GM23338 (cell line): ENCODE data around the gene TECPR2. TPM values are rescaled to one million over a fixed set of nuclear protein-coding genes. Genes with fewer than 3 reads are reported as not detected.

Source experiments
- ATAC-seq: fragments of 200-7000 bp; cut with Tn5 transposase; 3 replicates; pipeline ENCODE4 v1.9.1; 2020
- DNase-seq: peaks from one replicate; pipeline ENCODE4 v3.0.0-alpha.2; 2015; ENCODE audit warnings: low spot score
- H2AFZ ChIP-seq: fragments of 200-600 bp; sonication (generic); 2 replicates; pipeline ENCODE4 v1.8.0; 2016; ENCODE audit warnings: antibody characterized with exemption, mild to moderate bottlenecking, moderate library complexity
- H3F3A ChIP-seq: fragments of 200-600 bp; sonication (generic); replicated peaks from 2 replicates; pipeline ENCODE4 v1.8.0; 2017; ENCODE audit warnings: antibody characterized with exemption, mixed run types, low read depth
- H3K27ac ChIP-seq: fragments of 200-600 bp; sonication (generic); 2 replicates; pipeline ENCODE4 v1.6.1; 2016; ENCODE audit warnings: low read depth
- H3K27me3 ChIP-seq: fragments of 200-600 bp; sonication (generic); 2 replicates; pipeline ENCODE4 v1.8.0; 2016; ENCODE audit warnings: mild to moderate bottlenecking, mixed run types, moderate library complexity; ENCODE audit not compliant: insufficient read depth
- H3K36me3 ChIP-seq: fragments of 200-600 bp; sonication (generic); 2 replicates; pipeline ENCODE4 v1.8.0; 2016; ENCODE audit warnings: mild to moderate bottlenecking; ENCODE audit not compliant: insufficient read depth
- H3K4me1 ChIP-seq: fragments of 200-600 bp; sonication (generic); 2 replicates; pipeline ENCODE4 v1.8.0; 2016; ENCODE audit warnings: mild to moderate bottlenecking, moderate library complexity; ENCODE audit not compliant: insufficient read depth
- H3K4me2 ChIP-seq: fragments of 200-600 bp; sonication (generic); 2 replicates; pipeline ENCODE4 v1.7.1; 2017; ENCODE audit warnings: mixed run types
- H3K4me3 ChIP-seq: fragments of 200-600 bp; sonication (generic); 2 replicates; pipeline ENCODE4 v1.6.1; 2016; ENCODE audit warnings: mixed run types
- H3K79me2 ChIP-seq: fragments of 200-600 bp; sonication (generic); replicated peaks from 2 replicates; pipeline ENCODE4 v1.8.0; 2017; ENCODE audit warnings: mild to moderate bottlenecking; ENCODE audit not compliant: insufficient read depth
- H3K9me2 ChIP-seq: fragments of 200-600 bp; sonication (generic); 2 replicates; pipeline ENCODE4 v1.8.0; 2017; ENCODE audit not compliant: insufficient read depth
- H4K20me1 ChIP-seq: fragments of 200-600 bp; sonication (generic); replicated peaks from 2 replicates; pipeline ENCODE4 v1.8.0; 2017; ENCODE audit warnings: mild to moderate bottlenecking; ENCODE audit not compliant: insufficient read depth
- H3K27ac Mint-ChIP-seq: 2 replicates; pipeline ENCODE4 v1.8.0; 2020; ENCODE audit warnings: inconsistent platforms, mild to moderate bottlenecking, moderate library complexity, mixed read lengths
- H3K27me3 Mint-ChIP-seq: 3 replicates; pipeline ENCODE4 v1.8.0; 2022; ENCODE audit warnings: low read depth, mild to moderate bottlenecking, moderate library complexity, mixed read lengths, inconsistent platforms; ENCODE audit not compliant: insufficient read depth, poor library complexity
- H3K36me3 Mint-ChIP-seq: 3 replicates; pipeline ENCODE4 v1.8.0; 2021; ENCODE audit warnings: low read depth, mild to moderate bottlenecking, inconsistent platforms, moderate library complexity, mixed read lengths
- H3K4me1 Mint-ChIP-seq: 3 replicates; pipeline ENCODE4 v1.8.0; 2020; ENCODE audit warnings: mild to moderate bottlenecking, inconsistent platforms, mixed read lengths
- H3K4me3 Mint-ChIP-seq: 3 replicates; pipeline ENCODE4 v1.8.0; 2021; ENCODE audit warnings: moderate library complexity, mild to moderate bottlenecking, inconsistent platforms, mixed read lengths
- H3K9me3 Mint-ChIP-seq: 3 replicates; pipeline ENCODE4 v1.8.0; 2020; ENCODE audit warnings: moderate library complexity, mild to moderate bottlenecking, inconsistent platforms, mixed read lengths
- CREB1 ChIP-seq: fragments of 250-450 bp; sonication (Bioruptor Pico); IDR thresholded peaks from 2 replicates; pipeline ENCODE4 v1.5.0; 2020; ENCODE audit warnings: low read depth, mild to moderate bottlenecking, moderate library complexity
- EZH2 ChIP-seq: fragments of 200-600 bp; sonication (generic); IDR thresholded peaks from one replicate; pipeline ENCODE4 v1.8.0; 2017; ENCODE audit warnings: antibody characterized with exemption, mild to moderate bottlenecking, low read depth; ENCODE audit not compliant: unreplicated experiment
- EZH2phosphoT487 ChIP-seq: fragments of 200-600 bp; sonication (generic); IDR thresholded peaks from one replicate; pipeline ENCODE4 v1.8.1; 2018; ENCODE audit warnings: antibody characterized with exemption; ENCODE audit not compliant: unreplicated experiment
- NANOG ChIP-seq: IDR thresholded peaks from 2 replicates; pipeline ENCODE4 v1.6.1; 2016; ENCODE audit warnings: antibody characterized with exemption, borderline replicate concordance
- POLR2AphosphoS5 ChIP-seq: IDR thresholded peaks from 2 replicates; pipeline ENCODE4 v1.6.1; 2016; ENCODE audit warnings: antibody characterized with exemption, low read depth
- REST ChIP-seq: IDR thresholded peaks from one replicate; pipeline ENCODE4 v1.6.1; 2018; ENCODE audit warnings: antibody characterized with exemption; ENCODE audit not compliant: unreplicated experiment
- STAT1 ChIP-seq: IDR thresholded peaks from one replicate; pipeline ENCODE4 v1.6.1; 2016; ENCODE audit warnings: antibody characterized with exemption; ENCODE audit not compliant: unreplicated experiment
- polyA plus RNA-seq: library from polyadenylated mRNA; unstranded; fragments of >200 nt; fragmentation: Nextera tagmentation; extraction: Ambion mirVana; gene quantifications from 2 replicates; pipeline ENCODE4 v1.2.1, GENCODE V29; 2016
- total RNA-seq: library from RNA; depleted of rRNA; stranded (reverse); fragments of >200 nt; shearing (Covaris generic); gene quantifications from 2 replicates; pipeline ENCODE4 v1.2.3, GENCODE V29; 2014
- TF ChIP-seq, protein P1 (sequence below): fragments of 250-450 bp; sonication (Bioruptor Pico); IDR thresholded peaks from 2 replicates; pipeline ENCODE4 v1.5.0; 2020; ENCODE audit warnings: mild to moderate bottlenecking, moderate library complexity
- TF ChIP-seq, protein P2 (sequence below), 2 experiments: fragments of 200-600 bp in 1 of 2; sonication (generic) in 1 of 2; conservative IDR thresholded peaks; 2 replicates each; pipeline versions ENCODE4 v1.5.1 to v1.6.1; 2016 to 2017; ENCODE audit warnings: antibody characterized with exemption in 2 of 2, low read depth in 2 of 2, mild to moderate bottlenecking in 2 of 2, moderate library complexity in 1 of 2

Gene TECPR2
- total and polyA plus RNA-seq, 2 experiments from 2014 or later: 4.8 to 20.5 TPM

GRCh38 chr14:102491366-102491765 lies 128.6 kb downstream of the TECPR2 start:
- ATAC-seq (no peak), DNase-seq (no peak)
- H4K20me1 ChIP-seq: no peaks in the 10 kb centered on the region
- no peaks in the 10 kb centered on the region for H3K79me2 ChIP-seq
- no peak overlapping the region for H3K4me3 ChIP-seq
- H3K27ac Mint-ChIP-seq: peak overlapping the region; percentile 36; the same call in 1 of the 2 replicates
- H3K27me3 ChIP-seq: no peaks in the 10 kb centered on the region
- TF ChIP-seq EZH2 (no peak), EZH2phosphoT487 (no peak), NANOG (no peak), STAT1 (no peak), REST (no peak), CREB1 (CRISPR knock-in tag) (no peak), POLR2AphosphoS5 (no peak)
- TF ChIP-seq, protein P1, sequence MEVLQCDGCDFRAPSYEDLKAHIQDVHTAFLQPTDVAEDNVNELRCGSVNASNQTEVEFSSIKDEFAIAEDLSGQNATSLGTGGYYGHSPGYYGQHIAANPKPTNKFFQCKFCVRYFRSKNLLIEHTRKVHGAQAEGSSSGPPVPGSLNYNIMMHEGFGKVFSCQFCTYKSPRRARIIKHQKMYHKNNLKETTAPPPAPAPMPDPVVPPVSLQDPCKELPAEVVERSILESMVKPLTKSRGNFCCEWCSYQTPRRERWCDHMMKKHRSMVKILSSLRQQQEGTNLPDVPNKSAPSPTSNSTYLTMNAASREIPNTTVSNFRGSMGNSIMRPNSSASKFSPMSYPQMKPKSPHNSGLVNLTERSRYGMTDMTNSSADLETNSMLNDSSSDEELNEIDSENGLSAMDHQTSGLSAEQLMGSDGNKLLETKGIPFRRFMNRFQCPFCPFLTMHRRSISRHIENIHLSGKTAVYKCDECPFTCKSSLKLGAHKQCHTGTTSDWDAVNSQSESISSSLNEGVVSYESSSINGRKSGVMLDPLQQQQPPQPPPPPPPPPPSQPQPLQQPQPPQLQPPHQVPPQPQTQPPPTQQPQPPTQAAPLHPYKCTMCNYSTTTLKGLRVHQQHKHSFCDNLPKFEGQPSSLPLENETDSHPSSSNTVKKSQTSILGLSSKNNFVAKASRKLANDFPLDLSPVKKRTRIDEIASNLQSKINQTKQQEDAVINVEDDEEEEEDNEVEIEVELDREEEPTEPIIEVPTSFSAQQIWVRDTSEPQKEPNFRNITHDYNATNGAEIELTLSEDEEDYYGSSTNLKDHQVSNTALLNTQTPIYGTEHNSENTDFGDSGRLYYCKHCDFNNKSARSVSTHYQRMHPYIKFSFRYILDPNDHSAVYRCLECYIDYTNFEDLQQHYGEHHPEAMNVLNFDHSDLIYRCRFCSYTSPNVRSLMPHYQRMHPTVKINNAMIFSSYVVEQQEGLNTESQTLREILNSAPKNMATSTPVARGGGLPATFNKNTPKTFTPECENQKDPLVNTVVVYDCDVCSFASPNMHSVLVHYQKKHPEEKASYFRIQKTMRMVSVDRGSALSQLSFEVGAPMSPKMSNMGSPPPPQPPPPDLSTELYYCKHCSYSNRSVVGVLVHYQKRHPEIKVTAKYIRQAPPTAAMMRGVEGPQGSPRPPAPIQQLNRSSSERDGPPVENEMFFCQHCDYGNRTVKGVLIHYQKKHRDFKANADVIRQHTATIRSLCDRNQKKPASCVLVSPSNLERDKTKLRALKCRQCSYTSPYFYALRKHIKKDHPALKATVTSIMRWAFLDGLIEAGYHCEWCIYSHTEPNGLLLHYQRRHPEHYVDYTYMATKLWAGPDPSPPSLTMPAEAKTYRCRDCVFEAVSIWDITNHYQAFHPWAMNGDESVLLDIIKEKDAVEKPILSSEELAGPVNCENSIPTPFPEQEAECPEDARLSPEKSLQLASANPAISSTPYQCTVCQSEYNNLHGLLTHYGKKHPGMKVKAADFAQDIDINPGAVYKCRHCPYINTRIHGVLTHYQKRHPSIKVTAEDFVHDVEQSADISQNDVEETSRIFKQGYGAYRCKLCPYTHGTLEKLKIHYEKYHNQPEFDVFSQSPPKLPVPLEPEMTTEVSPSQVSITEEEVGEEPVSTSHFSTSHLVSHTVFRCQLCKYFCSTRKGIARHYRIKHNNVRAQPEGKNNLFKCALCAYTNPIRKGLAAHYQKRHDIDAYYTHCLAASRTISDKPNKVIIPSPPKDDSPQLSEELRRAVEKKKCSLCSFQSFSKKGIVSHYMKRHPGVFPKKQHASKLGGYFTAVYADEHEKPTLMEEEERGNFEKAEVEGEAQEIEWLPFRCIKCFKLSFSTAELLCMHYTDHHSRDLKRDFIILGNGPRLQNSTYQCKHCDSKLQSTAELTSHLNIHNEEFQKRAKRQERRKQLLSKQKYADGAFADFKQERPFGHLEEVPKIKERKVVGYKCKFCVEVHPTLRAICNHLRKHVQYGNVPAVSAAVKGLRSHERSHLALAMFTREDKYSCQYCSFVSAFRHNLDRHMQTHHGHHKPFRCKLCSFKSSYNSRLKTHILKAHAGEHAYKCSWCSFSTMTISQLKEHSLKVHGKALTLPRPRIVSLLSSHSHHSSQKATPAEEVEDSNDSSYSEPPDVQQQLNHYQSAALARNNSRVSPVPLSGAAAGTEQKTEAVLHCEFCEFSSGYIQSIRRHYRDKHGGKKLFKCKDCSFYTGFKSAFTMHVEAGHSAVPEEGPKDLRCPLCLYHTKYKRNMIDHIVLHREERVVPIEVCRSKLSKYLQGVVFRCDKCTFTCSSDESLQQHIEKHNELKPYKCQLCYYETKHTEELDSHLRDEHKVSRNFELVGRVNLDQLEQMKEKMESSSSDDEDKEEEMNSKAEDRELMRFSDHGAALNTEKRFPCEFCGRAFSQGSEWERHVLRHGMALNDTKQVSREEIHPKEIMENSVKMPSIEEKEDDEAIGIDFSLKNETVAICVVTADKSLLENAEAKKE (CRISPR knock-in tag): no peak
- TF ChIP-seq, protein P2, sequence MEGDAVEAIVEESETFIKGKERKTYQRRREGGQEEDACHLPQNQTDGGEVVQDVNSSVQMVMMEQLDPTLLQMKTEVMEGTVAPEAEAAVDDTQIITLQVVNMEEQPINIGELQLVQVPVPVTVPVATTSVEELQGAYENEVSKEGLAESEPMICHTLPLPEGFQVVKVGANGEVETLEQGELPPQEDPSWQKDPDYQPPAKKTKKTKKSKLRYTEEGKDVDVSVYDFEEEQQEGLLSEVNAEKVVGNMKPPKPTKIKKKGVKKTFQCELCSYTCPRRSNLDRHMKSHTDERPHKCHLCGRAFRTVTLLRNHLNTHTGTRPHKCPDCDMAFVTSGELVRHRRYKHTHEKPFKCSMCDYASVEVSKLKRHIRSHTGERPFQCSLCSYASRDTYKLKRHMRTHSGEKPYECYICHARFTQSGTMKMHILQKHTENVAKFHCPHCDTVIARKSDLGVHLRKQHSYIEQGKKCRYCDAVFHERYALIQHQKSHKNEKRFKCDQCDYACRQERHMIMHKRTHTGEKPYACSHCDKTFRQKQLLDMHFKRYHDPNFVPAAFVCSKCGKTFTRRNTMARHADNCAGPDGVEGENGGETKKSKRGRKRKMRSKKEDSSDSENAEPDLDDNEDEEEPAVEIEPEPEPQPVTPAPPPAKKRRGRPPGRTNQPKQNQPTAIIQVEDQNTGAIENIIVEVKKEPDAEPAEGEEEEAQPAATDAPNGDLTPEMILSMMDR (conservative IDR thresholded peaks at IDR 0.05; ENCODE audit: low read depth in 2 of 2): no peak
- H3K4me1 ChIP-seq: no peaks in the 10 kb centered on the region
- H3K4me2 ChIP-seq: no peak overlapping the region
- no peak overlapping the region for H2AFZ ChIP-seq
- no peaks in the 10 kb centered on the region; the same call in 2 of the 3 replicates for H3K4me1 Mint-ChIP-seq
- no peak overlapping the region for H3K4me3 Mint-ChIP-seq
- peaks cover 13% of the 10 kb centered on the region for H3K27me3 Mint-ChIP-seq
- H3K36me3 ChIP-seq: no peaks in the 10 kb centered on the region
- no peaks in the 10 kb centered on the region for H3K9me2 ChIP-seq
- H3K9me3 Mint-ChIP-seq: no peaks in the 10 kb centered on the region
- no peaks in the 10 kb centered on the region for H3K36me3 Mint-ChIP-seq
- no peak overlapping the region for H3K27ac ChIP-seq
- 0 out of 2 replicates have a peak, but pooled peaks cover 7% of the 10 kb centered on the region for H3F3A ChIP-seq
